ENCODE data around the gene RYR1. TPM values are rescaled to one million over a fixed set of nuclear protein-coding genes. Genes with fewer than 3 reads are reported as not detected.

RYR1 gene
- total and polyA plus RNA-seq, 2 donors from 2014 or later: 0.69 to 2.8 TPM

GRCh38 chr19:38475176-38475575 lies 41.7 kb downstream of the RYR1 start:
- no peaks in the 10 kb centered on the region for H3K4me1 ChIP-seq (ENCODE audit: control insufficient read depth in 2 of 3, insufficient read depth in 2 of 3, low read depth in 1 of 3, low read length in 3 of 3)
- H3K9me3 ChIP-seq (ENCODE audit: control insufficient read depth in 2 of 3, insufficient read depth in 1 of 3, low read length in 3 of 3): no peaks in the 10 kb centered on the region
- H3K4me3 ChIP-seq (ENCODE audit: low read length in 3 of 3): no peak overlapping the region
- H3K9ac ChIP-seq (ENCODE audit: low read length in 3 of 3): no peak overlapping the region
- DNase-seq (no peak), FAIRE-seq (no peak)
- intact Hi-C loops (cut with DNase I): no loop called here
- no peaks in the 10 kb centered on the region for H3K36me3 ChIP-seq (ENCODE audit: control insufficient read depth in 2 of 3, insufficient read depth in 3 of 3, low read length in 3 of 3)
- no peaks in the 10 kb centered on the region for H3K27me3 ChIP-seq (ENCODE audit: control insufficient read depth, insufficient read depth, low read length)
- H3K27ac ChIP-seq (ENCODE audit: low read depth in 2 of 2, low read length in 2 of 2): no peak overlapping the region
- TF ChIP-seq, protein P1, sequence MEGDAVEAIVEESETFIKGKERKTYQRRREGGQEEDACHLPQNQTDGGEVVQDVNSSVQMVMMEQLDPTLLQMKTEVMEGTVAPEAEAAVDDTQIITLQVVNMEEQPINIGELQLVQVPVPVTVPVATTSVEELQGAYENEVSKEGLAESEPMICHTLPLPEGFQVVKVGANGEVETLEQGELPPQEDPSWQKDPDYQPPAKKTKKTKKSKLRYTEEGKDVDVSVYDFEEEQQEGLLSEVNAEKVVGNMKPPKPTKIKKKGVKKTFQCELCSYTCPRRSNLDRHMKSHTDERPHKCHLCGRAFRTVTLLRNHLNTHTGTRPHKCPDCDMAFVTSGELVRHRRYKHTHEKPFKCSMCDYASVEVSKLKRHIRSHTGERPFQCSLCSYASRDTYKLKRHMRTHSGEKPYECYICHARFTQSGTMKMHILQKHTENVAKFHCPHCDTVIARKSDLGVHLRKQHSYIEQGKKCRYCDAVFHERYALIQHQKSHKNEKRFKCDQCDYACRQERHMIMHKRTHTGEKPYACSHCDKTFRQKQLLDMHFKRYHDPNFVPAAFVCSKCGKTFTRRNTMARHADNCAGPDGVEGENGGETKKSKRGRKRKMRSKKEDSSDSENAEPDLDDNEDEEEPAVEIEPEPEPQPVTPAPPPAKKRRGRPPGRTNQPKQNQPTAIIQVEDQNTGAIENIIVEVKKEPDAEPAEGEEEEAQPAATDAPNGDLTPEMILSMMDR (IDR thresholded peaks at IDR 0.05; ENCODE audit: borderline replicate concordance, extremely low read depth, insufficient read depth): no peak

GRCh38 chr19:38478273-38478971 lies 44.9 kb downstream of the RYR1 start:
- Histone ChIP-seq H3K4me1 (ENCODE audit: control insufficient read depth in 2 of 3, insufficient read depth in 2 of 3, low read depth in 1 of 3, low read length in 3 of 3) (no peaks in the 10 kb centered on the region), H3K9ac (ENCODE audit: low read length in 3 of 3) (no peak overlapping the region), H3K27ac (ENCODE audit: low read depth in 2 of 2, low read length in 2 of 2) (no peak overlapping the region), H3K27me3 (ENCODE audit: control insufficient read depth, insufficient read depth, low read length) (no peaks in the 10 kb centered on the region), H3K9me3 (ENCODE audit: control insufficient read depth in 2 of 3, insufficient read depth in 1 of 3, low read length in 3 of 3) (no peaks in the 10 kb centered on the region), H3K4me3 (ENCODE audit: low read length in 3 of 3) (no peak overlapping the region), H3K36me3 (ENCODE audit: control insufficient read depth in 2 of 3, insufficient read depth in 3 of 3, low read length in 3 of 3) (no peaks in the 10 kb centered on the region)
- TF ChIP-seq, protein P1 (IDR thresholded peaks at IDR 0.05; ENCODE audit: borderline replicate concordance, extremely low read depth, insufficient read depth): no peak
- DNase-seq (peak in 2 of 5 donors; percentile 3 to 7), FAIRE-seq (no peak)
- intact Hi-C loops (cut with DNase I): no loop called here

- intact Hi-C loops (cut with DNase I): no loop called here
- Histone ChIP-seq H3K4me1 (ENCODE audit: control insufficient read depth in 2 of 3, insufficient read depth in 2 of 3, low read depth in 1 of 3, low read length in 3 of 3) (no peaks in the 10 kb centered on the region), H3K27me3 (ENCODE audit: control insufficient read depth, insufficient read depth, low read length) (no peaks in the 10 kb centered on the region), H3K4me3 (ENCODE audit: low read length in 3 of 3) (no peak overlapping the region), H3K36me3 (ENCODE audit: control insufficient read depth in 2 of 3, insufficient read depth in 3 of 3, low read length in 3 of 3) (no peaks in the 10 kb centered on the region), H3K9me3 (ENCODE audit: control insufficient read depth in 2 of 3, insufficient read depth in 1 of 3, low read length in 3 of 3) (no peaks in the 10 kb centered on the region), H3K27ac (ENCODE audit: low read depth in 2 of 2, low read length in 2 of 2) (no peak overlapping the region), H3K9ac (ENCODE audit: low read length in 3 of 3) (no peak overlapping the region)
- DNase-seq (no peak), FAIRE-seq (no peak)
- TF ChIP-seq, protein P1 (IDR thresholded peaks at IDR 0.05; ENCODE audit: borderline replicate concordance, extremely low read depth, insufficient read depth): no peak
Observed at GRCh38 chr19:38482496-38482895, 49.0 kb downstream of the RYR1 start.
